NCI-H510A treated with DMSO at 0.1 percent for 48 hours (cell line): ENCODE measurements around the gene MAN2A2.
"Not testable (repeated sequence)": the region's sequence is repeated elsewhere in the genome, so short reads cannot be mapped to it uniquely, and the experiment has no call there.

Experiments used
- DNase-seq: peaks from one replicate; lab custom pipeline; 2025; lab: John Stamatoyannopoulos, UW

MAN2A2 gene

GRCh38 chr15:90884719-90885431 is 18.2 kb upstream of the MAN2A2 start:
- no peak for DNase-seq

DNA sequence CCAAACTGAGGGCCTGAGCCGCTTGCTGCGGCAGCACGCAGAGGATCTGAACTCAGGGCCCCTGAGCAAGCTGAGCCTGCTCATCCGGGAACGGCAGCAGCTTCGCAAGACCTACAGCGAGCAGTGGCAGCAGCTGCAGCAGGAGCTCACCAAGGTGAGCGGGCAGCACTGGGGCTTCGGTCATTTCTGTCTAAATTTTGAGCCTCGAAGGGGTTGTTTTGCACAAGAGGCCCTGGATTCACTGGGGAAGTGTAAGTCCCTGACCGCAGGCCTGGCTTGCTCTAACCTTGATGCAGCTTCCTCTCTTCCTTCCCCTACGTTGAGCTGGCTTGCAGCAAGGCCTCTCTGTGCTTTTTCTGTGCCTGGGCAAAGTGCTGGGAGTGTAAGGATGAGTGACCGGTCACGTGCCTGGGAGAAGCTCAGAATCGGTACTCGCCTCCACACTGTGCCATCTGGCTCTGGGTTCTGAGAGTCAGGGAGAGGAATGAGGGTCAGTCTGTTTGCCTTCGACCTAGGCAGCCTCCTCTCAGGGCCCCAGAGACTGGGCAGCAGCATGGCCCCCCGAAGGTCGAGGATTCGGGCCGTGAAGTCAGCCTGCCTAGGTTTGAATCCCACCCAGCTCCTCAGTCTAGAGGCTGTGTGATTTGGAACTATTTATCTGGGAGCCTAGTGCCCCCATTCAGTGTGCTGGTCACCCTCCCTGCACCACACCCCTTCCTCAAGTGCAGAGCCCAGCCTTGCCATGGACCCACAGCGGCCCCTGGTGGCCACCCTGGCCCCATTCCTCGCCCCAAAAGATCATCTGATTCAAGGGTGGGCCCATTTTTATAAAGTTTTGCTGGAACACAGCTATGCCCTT is 17.4 kb upstream of the MAN2A2 start:
- DNase-seq = peak; percentile 57

DNA sequence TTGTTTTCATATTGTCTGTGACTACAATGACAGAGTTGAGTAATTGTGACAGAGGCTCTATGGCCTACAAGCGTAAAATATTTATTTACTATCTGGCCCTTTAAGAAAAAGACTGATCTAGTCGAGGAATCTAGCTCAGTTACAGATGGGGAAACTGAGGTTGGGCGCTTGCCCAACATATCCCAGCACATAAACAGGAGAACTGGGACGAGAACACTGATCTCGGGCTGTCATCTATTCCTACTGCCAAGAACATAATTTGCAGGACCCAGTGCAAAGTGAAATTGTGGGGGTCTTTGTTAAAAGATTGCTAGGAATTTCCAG is 16.8 kb upstream of the MAN2A2 start:
- DNase-seq = no peak

GRCh38 chr15:90887037-90887481 is 16.0 kb upstream of the MAN2A2 start:
- DNase-seq = no peak

- DNase-seq = no peak
Measured at GRCh38 chr15:90889313-90889730, 13.8 kb upstream of the MAN2A2 start.

- DNase-seq = no peak
Measured at GRCh38 chr15:90889736-90890456, 13.2 kb upstream of the MAN2A2 start.

DNA sequence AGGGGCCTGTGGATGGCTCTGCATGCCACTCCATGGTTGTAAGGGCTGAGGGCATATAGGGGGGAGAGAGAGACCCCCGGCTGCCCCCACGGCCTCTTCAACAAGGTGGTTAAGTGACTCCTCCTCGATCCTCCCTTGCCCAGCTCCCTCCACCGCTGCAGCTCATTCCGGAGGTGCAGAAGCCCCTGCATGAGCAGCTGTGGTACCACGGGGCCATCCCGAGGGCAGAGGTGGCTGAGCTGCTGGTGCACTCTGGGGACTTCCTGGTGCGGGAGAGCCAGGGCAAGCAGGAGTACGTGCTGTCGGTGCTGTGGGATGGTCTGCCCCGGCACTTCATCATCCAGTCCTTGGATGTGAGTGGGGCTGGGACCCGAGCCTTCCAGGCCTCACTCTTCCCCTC is 12.3 kb upstream of the MAN2A2 start:
- DNase-seq = no peak

DNA sequence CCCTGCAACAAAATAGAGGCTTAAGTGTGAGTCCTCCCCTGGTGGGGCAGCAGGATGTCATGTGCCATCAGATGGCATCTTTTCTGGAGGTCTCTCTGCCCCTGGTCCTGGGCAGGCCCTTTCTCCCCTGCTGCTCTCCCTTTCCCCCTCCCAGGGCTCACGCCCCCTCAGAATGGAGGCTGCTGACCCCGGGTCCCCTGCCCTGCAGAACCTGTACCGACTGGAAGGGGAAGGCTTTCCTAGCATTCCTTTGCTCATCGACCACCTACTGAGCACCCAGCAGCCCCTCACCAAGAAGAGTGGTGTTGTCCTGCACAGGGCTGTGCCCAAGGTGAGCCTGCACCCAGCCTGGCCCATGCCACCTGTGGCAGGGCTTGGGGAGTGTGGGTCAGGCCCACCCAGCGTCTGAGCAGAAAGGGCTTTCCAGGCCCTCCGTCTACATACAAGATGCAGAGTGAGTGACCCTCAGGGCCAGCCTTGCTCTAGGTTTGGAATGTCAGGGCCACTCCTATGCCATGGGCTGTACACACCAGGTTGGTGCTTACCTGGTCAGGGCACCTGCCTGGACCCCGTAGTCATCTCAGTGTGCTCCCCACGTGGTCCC is 11.7 kb upstream of the MAN2A2 start:
- DNase-seq = no peak

DNA sequence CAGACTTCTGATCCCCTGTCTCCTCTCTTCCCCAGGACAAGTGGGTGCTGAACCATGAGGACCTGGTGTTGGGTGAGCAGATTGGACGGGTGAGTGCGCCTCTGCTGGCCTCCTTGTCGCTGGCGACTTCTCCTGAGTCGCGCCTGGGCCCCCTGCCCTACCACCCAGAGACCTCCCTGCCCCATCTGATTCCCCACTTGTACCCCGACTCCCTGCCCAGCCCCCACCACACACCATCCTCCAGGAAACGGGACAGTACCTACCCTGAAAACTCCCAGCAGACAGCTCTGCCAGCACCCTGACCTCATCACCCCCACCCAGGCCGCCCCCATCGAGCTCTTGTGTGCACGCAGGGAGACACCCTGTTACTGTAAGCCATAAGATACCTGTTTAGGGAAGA is 11.1 kb upstream of the MAN2A2 start:
- no peak for DNase-seq

GRCh38 chr15:90892498-90893174 is 10.5 kb upstream of the MAN2A2 start:
- DNase-seq = no peak

DNA sequence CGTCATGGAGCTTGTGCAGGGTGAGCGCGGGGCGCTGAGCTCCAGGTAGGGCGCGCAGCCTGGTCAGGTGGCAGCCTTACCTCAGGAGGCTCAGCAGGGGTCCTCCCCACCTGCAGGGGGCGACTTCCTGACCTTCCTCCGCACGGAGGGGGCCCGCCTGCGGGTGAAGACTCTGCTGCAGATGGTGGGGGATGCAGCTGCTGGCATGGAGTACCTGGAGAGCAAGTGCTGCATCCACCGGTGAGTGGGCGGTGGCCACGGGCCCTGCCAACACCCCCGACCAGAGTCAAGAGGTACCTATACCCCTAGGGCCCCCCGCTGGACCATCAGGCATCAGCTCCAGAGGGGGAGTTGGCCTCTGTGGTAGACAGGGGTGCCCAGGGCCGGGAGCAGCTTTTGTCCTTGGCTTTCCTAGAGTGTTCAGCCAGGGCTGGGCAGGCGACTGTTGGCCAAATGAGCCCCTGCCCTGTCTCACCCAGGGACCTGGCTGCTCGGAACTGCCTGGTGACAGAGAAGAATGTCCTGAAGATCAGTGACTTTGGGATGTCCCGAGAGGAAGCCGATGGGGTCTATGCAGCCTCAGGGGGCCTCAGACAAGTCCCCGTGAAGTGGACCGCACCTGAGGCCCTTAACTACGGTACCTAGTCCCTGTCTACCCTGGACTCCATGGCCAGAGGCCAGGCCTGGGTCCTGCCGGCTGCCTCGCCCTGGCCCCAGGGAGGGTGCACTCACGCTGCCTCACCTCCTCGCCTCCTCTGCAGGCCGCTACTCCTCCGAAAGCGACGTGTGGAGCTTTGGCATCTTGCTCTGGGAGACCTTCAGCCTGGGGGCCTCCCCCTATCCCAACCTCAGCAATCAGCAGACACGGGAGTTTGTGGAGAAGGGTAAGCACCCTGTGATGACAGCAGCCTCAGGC is 9.7 kb upstream of the MAN2A2 start:
- DNase-seq = no peak

- peak; percentile 77 for DNase-seq
Measured at GRCh38 chr15:90895571-90896117, 7.5 kb upstream of the MAN2A2 start.

- DNase-seq = not testable (repeated sequence)
Measured at GRCh38 chr15:90897131-90897655, 5.9 kb upstream of the MAN2A2 start.

DNA sequence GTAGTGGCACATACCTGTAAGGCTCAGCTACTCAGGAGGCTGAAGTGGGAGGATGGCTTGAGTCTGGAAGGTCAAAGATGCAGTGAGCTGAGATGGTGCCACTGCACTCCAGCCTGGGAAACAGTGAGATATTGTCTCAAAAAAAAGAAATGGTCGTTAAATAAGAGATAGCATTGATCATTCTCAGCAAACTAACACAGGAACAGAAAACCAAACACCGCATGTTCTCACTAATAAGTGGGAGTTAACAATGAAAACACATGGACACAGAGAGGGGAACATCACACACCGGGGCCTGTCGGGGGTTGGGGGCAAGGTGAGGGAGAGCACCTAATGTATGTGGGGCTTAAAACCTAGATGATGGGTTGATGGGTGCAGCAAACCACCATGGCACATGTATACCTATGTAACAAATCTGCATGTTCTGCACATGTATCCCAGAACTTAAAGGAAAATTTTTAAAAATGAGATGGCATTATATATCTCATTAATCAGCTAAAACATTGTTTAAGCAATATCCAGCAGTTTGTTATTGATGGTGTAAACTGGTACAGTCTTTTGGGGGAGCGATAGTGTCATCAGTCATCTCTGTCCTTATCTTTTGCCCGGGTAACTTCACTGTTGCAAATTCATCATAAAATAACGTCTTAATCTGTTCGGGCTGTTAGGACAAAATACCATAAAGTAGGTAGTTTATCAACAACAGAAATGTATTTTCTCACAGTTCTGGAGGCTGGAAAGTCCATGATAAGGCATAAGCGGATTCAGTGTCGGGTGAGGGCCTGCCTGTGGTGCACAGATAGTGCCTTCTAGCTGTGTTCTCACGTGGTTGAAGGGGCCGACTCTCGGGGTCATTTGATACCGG is 1.7 kb upstream of the MAN2A2 start:
- no peak for DNase-seq

GRCh38 chr15:90902040-90902839 is 862 bp upstream of the MAN2A2 start:
- DNase-seq = peak; percentile 76

DNA sequence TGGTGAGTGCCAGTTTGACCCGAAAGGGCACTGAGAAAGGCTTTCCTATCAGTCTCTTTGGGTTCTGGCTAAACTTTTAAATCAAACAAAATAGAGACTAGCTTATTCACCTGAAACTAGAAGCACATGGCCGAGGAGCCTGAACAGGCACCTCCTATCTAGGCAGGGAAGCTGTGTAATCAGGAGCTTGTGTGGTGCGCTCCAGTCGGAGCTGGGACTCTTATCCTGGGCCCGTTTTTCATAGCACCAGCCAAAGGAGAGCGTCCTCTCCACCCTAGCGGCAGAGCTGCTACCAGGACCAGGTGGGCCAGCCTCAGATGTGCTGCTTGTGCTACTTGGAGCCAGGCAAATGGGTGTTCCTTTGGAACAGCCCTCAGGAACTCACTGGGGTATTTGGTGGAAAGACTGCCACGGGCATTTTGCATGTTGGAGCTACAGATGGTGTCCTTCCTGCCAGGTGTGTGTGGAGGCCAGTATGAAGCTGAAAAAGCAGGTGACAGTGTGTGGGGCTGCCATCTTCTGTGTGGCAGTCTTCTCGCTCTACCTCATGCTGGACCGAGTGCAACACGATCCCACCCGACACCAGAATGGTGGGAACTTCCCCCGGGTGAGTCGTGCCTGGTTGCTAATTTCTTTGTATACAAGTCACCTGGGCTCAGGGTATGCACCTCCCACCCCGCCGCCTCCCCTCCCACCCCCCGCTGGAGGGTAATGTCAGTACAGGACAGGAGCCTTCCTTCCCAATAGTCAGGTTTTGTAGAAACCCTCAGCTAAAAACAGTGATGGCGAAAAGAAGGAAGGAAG is 833 bp downstream of the MAN2A2 start:
- peak; percentile 70 for DNase-seq

- DNase-seq = no peak
Measured at GRCh38 chr15:90904746-90905145, 1.6 kb downstream of the MAN2A2 start.
